Stimulated activated CD4-positive, alpha-beta T cell treated with anti-CD3 and anti-CD28 coated beads, Interleukin-12 subunit alpha, Interleukin-12 subunit beta, amount 100 ng/mL, for 48 hours (primary cell): ENCODE results near the gene HECTD2.
"Not testable (repeated sequence)": the region's sequence is repeated elsewhere in the genome, so short reads cannot be mapped to it uniquely, and the experiment has no call there.

ENCODE experiments used
- DNase-seq, 3 donors: peaks; one replicate each; pipeline ENCODE4 v3.0.0-alpha.2; 2020; ENCODE audit warnings: low read depth in 2 of 3, low spot score in 1 of 3

Gene HECTD2

GRCh38 chr10:91409869-91410637 lies at the start of gene HECTD2:
TSS of gene HECTD2 (plus strand) at chr10:91410344. CDS start at chr10:91410439, 95 bp downstream.
- peak; percentile 56 to 76 (median 63) for DNase-seq

GRCh38 chr10:91360461-91360860 lies 49.7 kb upstream of the HECTD2 start:
- no peak for DNase-seq

GRCh38 chr10:91365519-91365918 lies 44.6 kb upstream of the HECTD2 start:
- not testable (repeated sequence) for DNase-seq

GRCh38 chr10:91366704-91367103 lies 43.4 kb upstream of the HECTD2 start:
- DNase-seq, result no peak

GRCh38 chr10:91367127-91367531 lies 43.0 kb upstream of the HECTD2 start:
- no peak for DNase-seq

GRCh38 chr10:91367558-91367957 lies 42.6 kb upstream of the HECTD2 start:
- no peak for DNase-seq

GRCh38 chr10:91369978-91370589 lies 40.1 kb upstream of the HECTD2 start:
- not testable (repeated sequence) for DNase-seq

- no peak for DNase-seq
These were observed 36.1 kb upstream of the HECTD2 start for GRCh38 chr10:91374052-91374451.

- DNase-seq, result peak in 1 of 3 donors; percentile 25
These were observed 32.1 kb upstream of the HECTD2 start for GRCh38 chr10:91378061-91378460.

GRCh38 chr10:91380873-91381256 lies 29.3 kb upstream of the HECTD2 start:
- no peak for DNase-seq

GRCh38 chr10:91381257-91381891 lies 28.8 kb upstream of the HECTD2 start:
- DNase-seq, result no peak

GRCh38 chr10:91385306-91386085 lies 24.6 kb upstream of the HECTD2 start:
- DNase-seq, result no peak

GRCh38 chr10:91389636-91390512 lies 20.3 kb upstream of the HECTD2 start:
- DNase-seq, result peak in 1 of 3 donors; percentile 43

- DNase-seq, result not testable (repeated sequence)
These were observed 19.7 kb upstream of the HECTD2 start for GRCh38 chr10:91390513-91390825.

- no peak for DNase-seq
These were observed 18.2 kb upstream of the HECTD2 start for GRCh38 chr10:91391920-91392319.

GRCh38 chr10:91406322-91406721 lies 3.8 kb upstream of the HECTD2 start:
- no peak for DNase-seq

GRCh38 chr10:91409069-91409868 lies 875 bp upstream of the HECTD2 start:
- peak in 2 of 3 donors; percentile 26 to 44 for DNase-seq

- DNase-seq, result peak in 2 of 3 donors; percentile 18 to 19
These were observed 661 bp downstream of the HECTD2 start for GRCh38 chr10:91410638-91411371.

GRCh38 chr10:91411621-91412020 lies 1.5 kb downstream of the HECTD2 start:
- DNase-seq, result no peak
